ENCODE measurements around the gene USP38. TPM values are rescaled to one million over a fixed set of nuclear protein-coding genes. Genes with fewer than 3 reads are reported as not detected.

USP38 gene
- total and polyA plus RNA-seq, 4 experiments from 2014 or later: 22.1 to 26.4 (median 26.0) TPM

GRCh38 chr4:143178923-143179322, 5.8 kb upstream of the USP38 start:
- no peak overlapping the region for H3K27ac ChIP-seq (ENCODE audit: low read depth, low read length)
- H3K27ac Mint-ChIP-seq: no peak overlapping the region
- intact Hi-C loops (cut with micrococcal nuclease): no loop called here
- no peak for DNase-seq
- no peaks in the 10 kb centered on the region for H3K27me3 Mint-ChIP-seq
- peaks cover 22% of the 10 kb centered on the region for H3K4me1 ChIP-seq (ENCODE audit: insufficient read depth, low read length)
- H3K4me1 Mint-ChIP-seq: peaks cover 12 to 23% (median 15%) of the 10 kb centered on the region in 4 donors
- H3K4me3 Mint-ChIP-seq: no peak overlapping the region
- no peak overlapping the region for H3K4me3 ChIP-seq (ENCODE audit: low read length in 2 of 2)
- H3K9me3 Mint-ChIP-seq: peaks cover 0 to 32% (median 7%) of the 10 kb centered on the region in 8 donors
- no peaks in the 10 kb centered on the region for H3K9me3 ChIP-seq (ENCODE audit: control insufficient read depth in 1 of 2, low read length in 2 of 2)
- peaks cover 3 to 34% of the 10 kb centered on the region in 2 donors for H3K36me3 Mint-ChIP-seq
- ChIA-PET POLR2A (ENCODE audit: partially characterized antibody) (no interaction called here), CTCF (ENCODE audit: partially characterized antibody) (no interaction called here)
- H3K36me3 ChIP-seq (ENCODE audit: insufficient read depth, low read length): no peaks in the 10 kb centered on the region
- no peaks in the 10 kb centered on the region for H3K27me3 ChIP-seq (ENCODE audit: insufficient read depth, low read length)

GRCh38 chr4:143183513-143184216, 1.1 kb upstream of the USP38 start:
- H3K27me3 ChIP-seq (ENCODE audit: insufficient read depth, low read length): no peaks in the 10 kb centered on the region
- H3K9me3 ChIP-seq (ENCODE audit: control insufficient read depth in 1 of 2, low read length in 2 of 2): no peaks in the 10 kb centered on the region
- Mint-ChIP-seq H3K4me3 (peak overlapping the region; percentile 87 to 96 (median 94)), H3K27me3 (no peaks in the 10 kb centered on the region), H3K27ac (peak overlapping the region; percentile 95 to 99 (median 98)), H3K9me3 (peaks cover 0 to 3% (median 0%) of the 10 kb centered on the region in 8 donors), H3K36me3 (peaks cover 22 to 25% of the 10 kb centered on the region in 2 donors), H3K4me1 (peaks cover 29 to 55% (median 42%) of the 10 kb centered on the region in 4 donors)
- POLR2A ChIA-PET (ENCODE audit: partially characterized antibody): no interaction called here
- H3K4me1 ChIP-seq (ENCODE audit: insufficient read depth, low read length): peaks cover 41% of the 10 kb centered on the region
- no peak for DNase-seq
- CTCF ChIA-PET (ENCODE audit: partially characterized antibody): no interaction called here
- peak overlapping the region; percentile 93 for H3K27ac ChIP-seq (ENCODE audit: low read depth, low read length)
- H3K4me3 ChIP-seq (ENCODE audit: low read length in 2 of 2): peak overlapping the region; percentile 59 to 79
- H3K36me3 ChIP-seq (ENCODE audit: insufficient read depth, low read length): no peaks in the 10 kb centered on the region
- intact Hi-C loops (cut with micrococcal nuclease): loop anchor here (1.0 to 10.0 kb wide), 6 partner anchors 330 to 1963 kb away; partner anchors contain the start of genes ABCE1, ANAPC10, IL15 and INPP4B

GRCh38 chr4:143184217-143184502, 557 bp upstream of the USP38 start:
- ChIA-PET POLR2A (ENCODE audit: partially characterized antibody) (no interaction called here), CTCF (ENCODE audit: partially characterized antibody) (no interaction called here)
- Mint-ChIP-seq H3K4me3 (peak overlapping the region; percentile 87 to 96 (median 94)), H3K27me3 (no peaks in the 10 kb centered on the region), H3K27ac (peak overlapping the region; percentile 95 to 99 (median 98)), H3K9me3 (no peaks in the 10 kb centered on the region), H3K36me3 (peaks cover 22 to 28% of the 10 kb centered on the region in 2 donors), H3K4me1 (peaks cover 32 to 60% (median 46%) of the 10 kb centered on the region in 4 donors)
- H3K4me1 ChIP-seq (ENCODE audit: insufficient read depth, low read length): peaks cover 46% of the 10 kb centered on the region
- H3K9me3 ChIP-seq (ENCODE audit: control insufficient read depth in 1 of 2, low read length in 2 of 2): no peaks in the 10 kb centered on the region
- H3K36me3 ChIP-seq (ENCODE audit: insufficient read depth, low read length): no peaks in the 10 kb centered on the region
- H3K27ac ChIP-seq (ENCODE audit: low read depth, low read length): peak overlapping the region; percentile 93
- intact Hi-C loops (cut with micrococcal nuclease): loop anchor here (1.0 to 10.0 kb wide), 6 partner anchors 329 to 1963 kb away; partner anchors contain the start of genes ABCE1, ANAPC10, IL15 and INPP4B
- no peaks in the 10 kb centered on the region for H3K27me3 ChIP-seq (ENCODE audit: insufficient read depth, low read length)
- no peak for DNase-seq
- peak overlapping the region; percentile 59 to 79 for H3K4me3 ChIP-seq (ENCODE audit: low read length in 2 of 2)

- Mint-ChIP-seq H3K27ac (peak overlapping the region; percentile 95 to 98 (median 96)), H3K4me1 (peaks cover 45 to 74% (median 59%) of the 10 kb centered on the region in 4 donors), H3K27me3 (no peaks in the 10 kb centered on the region), H3K9me3 (no peaks in the 10 kb centered on the region), H3K4me3 (peak overlapping the region; percentile 87 to 95 (median 93)), H3K36me3 (peaks cover 33 to 41% of the 10 kb centered on the region in 2 donors)
- Histone ChIP-seq H3K4me1 (ENCODE audit: insufficient read depth, low read length) (peaks cover 59% of the 10 kb centered on the region), H3K9me3 (ENCODE audit: control insufficient read depth in 1 of 2, low read length in 2 of 2) (no peaks in the 10 kb centered on the region), H3K27ac (ENCODE audit: low read depth, low read length) (peak overlapping the region; percentile 93), H3K27me3 (ENCODE audit: insufficient read depth, low read length) (no peaks in the 10 kb centered on the region), H3K4me3 (ENCODE audit: low read length in 2 of 2) (peak overlapping the region; percentile 36 to 79), H3K36me3 (ENCODE audit: insufficient read depth, low read length) (peaks cover under 1% of the 10 kb centered on the region)
- intact Hi-C loops (cut with micrococcal nuclease): loop anchor here (2.0 to 10.0 kb wide), 4 partner anchors 369 to 1965 kb away; partner anchors contain the start of genes ABCE1, ANAPC10, IL15 and ZNF330
- ChIA-PET CTCF (ENCODE audit: partially characterized antibody) (interaction anchor here (0.9 kb wide), 1 partner anchor 8 kb away, joined by 3 read pairs; no protein-coding TSS in a partner anchor), POLR2A (ENCODE audit: partially characterized antibody) (interaction anchor here (0.6 kb wide), 1 partner anchor 15 kb away, joined by 3 read pairs; no protein-coding TSS in a partner anchor)
- DNase-seq: peak in 2 of 5 donors; percentile 27 to 37
Measured at GRCh38 chr4:143185253-143186107, 763 bp downstream of the USP38 start.

GRCh38 chr4:143186212-143186611, 1.5 kb downstream of the USP38 start:
- peaks cover 66% of the 10 kb centered on the region for H3K4me1 ChIP-seq (ENCODE audit: insufficient read depth, low read length)
- ChIA-PET CTCF (ENCODE audit: partially characterized antibody) (no interaction called here), POLR2A (ENCODE audit: partially characterized antibody) (no interaction called here)
- Mint-ChIP-seq H3K27me3 (no peaks in the 10 kb centered on the region), H3K36me3 (peaks cover 33 to 45% of the 10 kb centered on the region in 2 donors), H3K4me1 (peaks cover 49 to 78% (median 63%) of the 10 kb centered on the region in 4 donors), H3K9me3 (no peaks in the 10 kb centered on the region), H3K4me3 (peak overlapping the region; percentile 87 to 95 (median 93)), H3K27ac (peak overlapping the region; percentile 95 to 98 (median 96))
- no peaks in the 10 kb centered on the region for H3K27me3 ChIP-seq (ENCODE audit: insufficient read depth, low read length)
- H3K27ac ChIP-seq (ENCODE audit: low read depth, low read length): peak overlapping the region; percentile 93
- no peaks in the 10 kb centered on the region for H3K9me3 ChIP-seq (ENCODE audit: control insufficient read depth in 1 of 2, low read length in 2 of 2)
- peak overlapping the region; percentile 36 to 79 for H3K4me3 ChIP-seq (ENCODE audit: low read length in 2 of 2)
- intact Hi-C loops (cut with micrococcal nuclease): loop anchor here (10.0 kb wide), 2 partner anchors 369 to 1551 kb away; partner anchors contain the start of gene IL15
- H3K36me3 ChIP-seq (ENCODE audit: insufficient read depth, low read length): peaks cover 8% of the 10 kb centered on the region
- no peak for DNase-seq

GRCh38 chr4:143186649-143187048, 1.9 kb downstream of the USP38 start:
- Mint-ChIP-seq H3K9me3 (no peaks in the 10 kb centered on the region), H3K4me1 (peaks cover 49 to 79% (median 64%) of the 10 kb centered on the region in 4 donors), H3K27ac (peak overlapping the region; percentile 75 to 98 (median 95)), H3K36me3 (peaks cover 36 to 48% of the 10 kb centered on the region in 2 donors), H3K4me3 (peak overlapping the region; percentile 87 to 95 (median 93)), H3K27me3 (no peaks in the 10 kb centered on the region)
- no peaks in the 10 kb centered on the region for H3K27me3 ChIP-seq (ENCODE audit: insufficient read depth, low read length)
- peaks cover 10% of the 10 kb centered on the region for H3K36me3 ChIP-seq (ENCODE audit: insufficient read depth, low read length)
- DNase-seq: no peak
- POLR2A ChIA-PET (ENCODE audit: partially characterized antibody): no interaction called here
- no peaks in the 10 kb centered on the region for H3K9me3 ChIP-seq (ENCODE audit: control insufficient read depth in 1 of 2, low read length in 2 of 2)
- peak overlapping the region; percentile 93 for H3K27ac ChIP-seq (ENCODE audit: low read depth, low read length)
- H3K4me1 ChIP-seq (ENCODE audit: insufficient read depth, low read length): peaks cover 69% of the 10 kb centered on the region
- H3K4me3 ChIP-seq (ENCODE audit: low read length in 2 of 2): peak overlapping the region; percentile 62 to 79
- CTCF ChIA-PET (ENCODE audit: partially characterized antibody): no interaction called here
- intact Hi-C loops (cut with micrococcal nuclease): loop anchor here (10.0 kb wide), 2 partner anchors 368 to 1552 kb away; partner anchors contain the start of gene IL15

All from CD4-positive, alpha-beta memory T cell (primary cell).